GM12891 (cell line): ENCODE data around the gene USP6NL.

Experiments used
- POLR2A ChIP-seq: IDR thresholded peaks from 2 replicates; pipeline ENCODE4 v1.6.1; 2011; ENCODE audit warnings: low read depth, low read length, control low read depth
- POLR2AphosphoS5 ChIP-seq: IDR thresholded peaks from 2 replicates; pipeline ENCODE4 v1.6.1; 2011; ENCODE audit warnings: low read depth, low read length, control low read depth
- POU2F2 ChIP-seq: IDR thresholded peaks from 2 replicates; pipeline ENCODE4 v1.6.1; 2011; ENCODE audit warnings: low read depth, mild to moderate bottlenecking, control low read depth, low read length, moderate library complexity
- TAF1 ChIP-seq: IDR thresholded peaks from 2 replicates; pipeline ENCODE4 v1.6.1; 2011; ENCODE audit warnings: low read depth, low read length, control low read depth

- TF ChIP-seq POU2F2: no peak
- no peak for TF ChIP-seq POLR2A
- TF ChIP-seq TAF1: no peak
- TF ChIP-seq POLR2AphosphoS5: no peak
Observed at GRCh38 chr10:11595395-11595692, 16.1 kb downstream of the USP6NL start.
